Right cardiac atrium (tissue), 5 donors: ENCODE measurements around the gene AHSA1. TPM values are rescaled to one million over a fixed set of nuclear protein-coding genes. Genes with fewer than 3 reads are reported as not detected.
"Not testable (repeated sequence)": the region's sequence is repeated elsewhere in the genome, so short reads cannot be mapped to it uniquely, and the experiment has no call there.

ENCODE experiments used
- ATAC-seq, 2 donors: fragments of 200-7000 bp; cut with Tn5 transposase; one replicate each; pipeline versions ENCODE4 v1.8.0 to v1.9.1; 2020; ENCODE audit warnings: moderate library complexity in 2 of 2, mild to moderate bottlenecking in 1 of 2
- DNase-seq, 3 donors: peaks; one replicate each; pipeline ENCODE4 v3.0.0-alpha.2; 2020
- H3K27ac ChIP-seq: one replicate; pipeline ENCODE4 v1.5.1; 2013; ENCODE audit warnings: mild to moderate bottlenecking, low read length, control low read depth, moderate library complexity
- H3K27me3 ChIP-seq: one replicate; pipeline ENCODE4 v1.6.1; 2013; ENCODE audit not compliant: control insufficient read depth, insufficient read depth
- H3K4me1 ChIP-seq: one replicate; pipeline ENCODE4 v1.6.1; 2013; ENCODE audit warnings: low read length; ENCODE audit not compliant: control insufficient read depth, insufficient read depth
- H3K4me3 ChIP-seq: one replicate; pipeline ENCODE4 v1.5.1; 2013; ENCODE audit warnings: low read length, control low read depth
- H3K9me3 ChIP-seq: one replicate; pipeline ENCODE4 v1.6.1; 2013; ENCODE audit warnings: low read length; ENCODE audit not compliant: control insufficient read depth
- WGBS: extraction: QIAGEN DNeasy Blood & Tissue Kit; methylation state at CpG from one replicate; pipeline ENCODE4 v1.1.7; 2013; 5-methylcytosine and 5-hydroxymethylcytosine counted together
- intact Hi-C, 4 donors: fragments of 100-400 bp; cut with DNase I; formaldehyde crosslinking; loops; one replicate each; pipeline versions ENCODE4 v1.11.0 to v1.14.0; 2022 to 2023
- long read RNA-seq, 4 donors: library from polyadenylated mRNA; unstranded; transcript quantifications; one replicate each; pipeline ENCODE4 v2.0.0, GENCODE V29; 2020 to 2021
- polyA plus RNA-seq: library from polyadenylated mRNA; stranded (reverse); fragments of 200-250 nt; gene quantifications from one replicate; pipeline ENCODE4 v1.2.3, GENCODE V29; 2013
- total RNA-seq, 4 donors: library from RNA; stranded (reverse); fragmentation: NEBNext Ultra II Directional; extraction: Animal tissue kit (Norgen Biotek cat#: 25700); gene quantifications; one replicate each; pipeline ENCODE4 v1.2.1, GENCODE V29; 2021
- donor health status: healthy with polysubstance abuse.
- donor health status: DM: no; HTN: yes; CAD: no.
- donor health status: DM: no; HTN: no; CAD: no.
- donor health status: DM: no; HTN: yes; CAD: no; lungs with severe emphysema.
- donor health status: DM: yes; HTN: yes; CAD: no.

AHSA1 gene
- 100 to 1,000 TPM; 115 to 211 (median 175) TPM for total RNA-seq
- polyA plus RNA-seq = 188 TPM
- long read RNA-seq, donor 1, transcript AHSA1-201 (9 exons, 1,402 nt) = major isoform, 122 of 130 reads
- long read RNA-seq, donor 1, partial matches to known transcripts = 2 of 130 reads
- long read RNA-seq, donor 1, other reads (novel, unspliced or antisense) = 4 of 130 reads
- long read RNA-seq, donor 2, transcript AHSA1-201 (9 exons, 1,402 nt) = major isoform, 75 of 77 reads
- long read RNA-seq, donor 2, partial matches to known transcripts = 0 of 77 reads
- long read RNA-seq, donor 2, other reads (novel, unspliced or antisense) = 2 of 77 reads
- long read RNA-seq, donor 3, transcript AHSA1-201 (9 exons, 1,402 nt) = major isoform, 152 of 158 reads
- long read RNA-seq, donor 3, partial matches to known transcripts = 1 of 158 reads
- long read RNA-seq, donor 3, other reads (novel, unspliced or antisense) = 2 of 158 reads
- long read RNA-seq, donor 4, transcript AHSA1-201 (9 exons, 1,402 nt) = major isoform, 60 of 64 reads
- long read RNA-seq, donor 4, partial matches to known transcripts = 0 of 64 reads
- long read RNA-seq, donor 4, other reads (novel, unspliced or antisense) = 3 of 64 reads

- Histone ChIP-seq H3K27me3 (no peaks in the 10 kb centered on the region), H3K27ac (peak within 1 kb of the TSS; percentile 95), H3K9me3 (no peaks in the 10 kb centered on the region), H3K4me3 (peak within 1 kb of the TSS; percentile 82), H3K4me1 (no peaks in the 10 kb centered on the region)
- DNase-seq = peak; percentile 95 to 97 (median 95)
- peak; percentile 99 for ATAC-seq
- WGBS = under 1% methylated on average over 50 of the region's 50 CpGs
- intact Hi-C loops = loop anchor here in 2 of 4 donors (5.0 to 10.0 kb wide), 2 partner anchors 87 to 135 kb away; partner anchors contain the start of genes GSTZ1 (in 1 of the 2) and POMT2 (in 1 of the 2)
Observed at GRCh38 chr14:77457522-77458248, at the start of gene AHSA1, which contains the start of gene VIPAS39. AHSA1 (plus strand) TSS chr14:77458093; CDS start chr14:77458190, 97 bp downstream. VIPAS39 (minus strand) TSS chr14:77457601; CDS start chr14:77454102, 3,499 bp downstream.

- intact Hi-C loops = no loop called here
- no peak for DNase-seq
- ATAC-seq = no peak
- Histone ChIP-seq H3K4me1 (no peaks in the 10 kb centered on the region), H3K27ac (no peak overlapping the region), H3K9me3 (no peaks in the 10 kb centered on the region), H3K4me3 (no peak overlapping the region), H3K27me3 (no peaks in the 10 kb centered on the region)
- WGBS = 30% methylated on average over 3 of the region's 3 CpGs
Observed at GRCh38 chr14:77409131-77409533, 48.8 kb upstream of the AHSA1 start.

GRCh38 chr14:77415403-77416030 is 42.4 kb upstream of the AHSA1 start:
- H3K27me3 ChIP-seq, H3K4me1 ChIP-seq, H3K4me3 ChIP-seq, H3K9me3 ChIP-seq, intact Hi-C loops, H3K27ac ChIP-seq, ATAC-seq, DNase-seq: not testable (repeated sequence)
- 95% methylated on average over 10 of the region's 10 CpGs for WGBS

- WGBS = 85% methylated on average over 2 of the region's 3 CpGs
Observed at GRCh38 chr14:77416098-77416497, 41.8 kb upstream of the AHSA1 start.

GRCh38 chr14:77416836-77417235 is 41.1 kb upstream of the AHSA1 start:
- Histone ChIP-seq H3K27ac (no peak overlapping the region), H3K4me3 (no peak overlapping the region), H3K27me3 (no peaks in the 10 kb centered on the region), H3K9me3 (no peaks in the 10 kb centered on the region), H3K4me1 (no peaks in the 10 kb centered on the region)
- intact Hi-C loops = no loop called here
- no peak for ATAC-seq
- WGBS = 94% methylated on average over 8 of the region's 8 CpGs
- no peak for DNase-seq

More at GRCh38 chr14:77416098-77416497, 41.8 kb upstream of the AHSA1 start:
- H3K27ac ChIP-seq, intact Hi-C loops, ATAC-seq, DNase-seq, H3K4me3 ChIP-seq, H3K9me3 ChIP-seq, H3K4me1 ChIP-seq, H3K27me3 ChIP-seq: not testable (repeated sequence)

- ATAC-seq = no peak
Observed at GRCh38 chr14:77421201-77421600, 36.7 kb upstream of the AHSA1 start.

GRCh38 chr14:77423423-77423822 is 34.5 kb upstream of the AHSA1 start, which contains the start of gene NOXRED1:
NOXRED1 (minus strand) TSS chr14:77423523; CDS start chr14:77422889, 634 bp downstream.
- no peaks in the 10 kb centered on the region for H3K27me3 ChIP-seq
- ATAC-seq = no peak
- no peak within 1 kb of the TSS for H3K27ac ChIP-seq
- no peak for DNase-seq
- 97% methylated on average over 1 of the region's 1 CpG for WGBS
- no peaks in the 10 kb centered on the region for H3K9me3 ChIP-seq
- H3K4me1 ChIP-seq = no peaks in the 10 kb centered on the region
- no peak within 1 kb of the TSS for H3K4me3 ChIP-seq
- intact Hi-C loops = no loop called here

More at GRCh38 chr14:77421201-77421600, 36.7 kb upstream of the AHSA1 start:
- Histone ChIP-seq H3K4me1 (no peaks in the 10 kb centered on the region), H3K4me3 (no peak overlapping the region), H3K27ac (no peak overlapping the region), H3K27me3 (no peaks in the 10 kb centered on the region), H3K9me3 (no peaks in the 10 kb centered on the region)
- no peak for DNase-seq
- intact Hi-C loops = no loop called here
- whole genome bisulfite sequencing = 92% methylated on average over 2 of the region's 2 CpGs

GRCh38 chr14:77424862-77425261 is 33.0 kb upstream of the AHSA1 start:
- H3K27ac ChIP-seq = no peak overlapping the region
- no peaks in the 10 kb centered on the region for H3K4me1 ChIP-seq
- H3K27me3 ChIP-seq = no peaks in the 10 kb centered on the region
- DNase-seq = no peak
- no peaks in the 10 kb centered on the region for H3K9me3 ChIP-seq
- no peak overlapping the region for H3K4me3 ChIP-seq
- WGBS = 90% methylated on average over 3 of the region's 3 CpGs
- intact Hi-C loops = no loop called here
- ATAC-seq = no peak

- no peaks in the 10 kb centered on the region for H3K4me1 ChIP-seq
- H3K4me3 ChIP-seq = no peak overlapping the region
- no peaks in the 10 kb centered on the region for H3K9me3 ChIP-seq
- DNase-seq (no peak), ATAC-seq (no peak)
- H3K27me3 ChIP-seq = no peaks in the 10 kb centered on the region
- H3K27ac ChIP-seq = no peak overlapping the region
- intact Hi-C loops = no loop called here
- 96% methylated on average over 3 of the region's 3 CpGs for WGBS
Observed at GRCh38 chr14:77426396-77426795, 31.5 kb upstream of the AHSA1 start.

- 97% methylated on average over 3 of the region's 3 CpGs for WGBS
Observed at GRCh38 chr14:77436042-77436441, 21.9 kb upstream of the AHSA1 start.

More at GRCh38 chr14:77436042-77436441, 21.9 kb upstream of the AHSA1 start:
- H3K4me1 ChIP-seq = no peaks in the 10 kb centered on the region
- H3K27me3 ChIP-seq = no peaks in the 10 kb centered on the region
- ATAC-seq (no peak), DNase-seq (no peak)
- no peak overlapping the region for H3K27ac ChIP-seq
- H3K9me3 ChIP-seq = no peaks in the 10 kb centered on the region
- H3K4me3 ChIP-seq = no peak overlapping the region
- intact Hi-C loops = no loop called here
